ENCODE measurements around the gene RYR1.

Gene RYR1

GRCh38 chr19:38538793-38539528 lies 105.5 kb downstream of the RYR1 start:
- no peaks in the 10 kb centered on the region for H3K9me3 ChIP-seq
- H3K4me1 ChIP-seq (ENCODE audit: control insufficient read depth in 1 of 2, insufficient read depth in 1 of 2, low read depth in 1 of 2, low read length in 1 of 2) = no peaks in the 10 kb centered on the region
- peaks cover 28% of the 10 kb centered on the region for H3K27me3 ChIP-seq
- no peaks in the 10 kb centered on the region for H3K36me3 ChIP-seq
- TF ChIP-seq, protein P1, sequence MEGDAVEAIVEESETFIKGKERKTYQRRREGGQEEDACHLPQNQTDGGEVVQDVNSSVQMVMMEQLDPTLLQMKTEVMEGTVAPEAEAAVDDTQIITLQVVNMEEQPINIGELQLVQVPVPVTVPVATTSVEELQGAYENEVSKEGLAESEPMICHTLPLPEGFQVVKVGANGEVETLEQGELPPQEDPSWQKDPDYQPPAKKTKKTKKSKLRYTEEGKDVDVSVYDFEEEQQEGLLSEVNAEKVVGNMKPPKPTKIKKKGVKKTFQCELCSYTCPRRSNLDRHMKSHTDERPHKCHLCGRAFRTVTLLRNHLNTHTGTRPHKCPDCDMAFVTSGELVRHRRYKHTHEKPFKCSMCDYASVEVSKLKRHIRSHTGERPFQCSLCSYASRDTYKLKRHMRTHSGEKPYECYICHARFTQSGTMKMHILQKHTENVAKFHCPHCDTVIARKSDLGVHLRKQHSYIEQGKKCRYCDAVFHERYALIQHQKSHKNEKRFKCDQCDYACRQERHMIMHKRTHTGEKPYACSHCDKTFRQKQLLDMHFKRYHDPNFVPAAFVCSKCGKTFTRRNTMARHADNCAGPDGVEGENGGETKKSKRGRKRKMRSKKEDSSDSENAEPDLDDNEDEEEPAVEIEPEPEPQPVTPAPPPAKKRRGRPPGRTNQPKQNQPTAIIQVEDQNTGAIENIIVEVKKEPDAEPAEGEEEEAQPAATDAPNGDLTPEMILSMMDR (IDR thresholded peaks at IDR 0.05) = no peak
- H3K4me3 ChIP-seq (ENCODE audit: low read depth in 1 of 2, low read length in 1 of 2) = no peak overlapping the region
- no peak overlapping the region for H3K27ac ChIP-seq

DNA sequence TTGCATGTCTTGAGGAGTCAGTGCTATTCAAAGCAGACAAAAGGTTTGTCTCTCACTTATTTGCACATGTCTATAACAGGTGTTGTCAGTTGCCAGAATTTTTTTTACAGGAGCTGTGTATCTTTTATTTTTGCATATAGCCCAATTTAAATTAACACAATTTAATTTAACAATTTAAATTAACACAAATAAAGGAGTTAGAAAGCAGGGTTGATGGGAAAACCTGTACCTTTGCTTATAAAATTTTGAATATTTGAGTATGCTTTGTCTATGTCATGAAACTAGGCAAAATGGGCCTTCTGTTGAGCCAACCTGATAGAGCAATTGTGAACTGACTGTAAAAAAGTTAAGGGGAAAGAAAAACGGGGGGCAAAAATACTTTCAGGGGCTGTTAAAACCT lies 106.3 kb downstream of the RYR1 start:
- Histone ChIP-seq H3K27me3 (peaks cover 21% of the 10 kb centered on the region), H3K4me1 (ENCODE audit: control insufficient read depth in 1 of 2, insufficient read depth in 1 of 2, low read depth in 1 of 2, low read length in 1 of 2) (no peaks in the 10 kb centered on the region), H3K4me3 (ENCODE audit: low read depth in 1 of 2, low read length in 1 of 2) (no peak overlapping the region), H3K9me3 (no peaks in the 10 kb centered on the region), H3K36me3 (no peaks in the 10 kb centered on the region), H3K27ac (no peak overlapping the region)
- TF ChIP-seq, protein P1 (IDR thresholded peaks at IDR 0.05) = no peak

- Histone ChIP-seq H3K27ac (no peak overlapping the region), H3K4me1 (ENCODE audit: control insufficient read depth in 1 of 2, insufficient read depth in 1 of 2, low read depth in 1 of 2, low read length in 1 of 2) (no peaks in the 10 kb centered on the region), H3K27me3 (peaks cover 17% of the 10 kb centered on the region), H3K36me3 (no peaks in the 10 kb centered on the region), H3K4me3 (ENCODE audit: low read depth in 1 of 2, low read length in 1 of 2) (no peak overlapping the region), H3K9me3 (no peaks in the 10 kb centered on the region)
- TF ChIP-seq, protein P1 (IDR thresholded peaks at IDR 0.05) = no peak
These were observed 108.5 kb downstream of the RYR1 start for GRCh38 chr19:38542040-38542439.

DNA sequence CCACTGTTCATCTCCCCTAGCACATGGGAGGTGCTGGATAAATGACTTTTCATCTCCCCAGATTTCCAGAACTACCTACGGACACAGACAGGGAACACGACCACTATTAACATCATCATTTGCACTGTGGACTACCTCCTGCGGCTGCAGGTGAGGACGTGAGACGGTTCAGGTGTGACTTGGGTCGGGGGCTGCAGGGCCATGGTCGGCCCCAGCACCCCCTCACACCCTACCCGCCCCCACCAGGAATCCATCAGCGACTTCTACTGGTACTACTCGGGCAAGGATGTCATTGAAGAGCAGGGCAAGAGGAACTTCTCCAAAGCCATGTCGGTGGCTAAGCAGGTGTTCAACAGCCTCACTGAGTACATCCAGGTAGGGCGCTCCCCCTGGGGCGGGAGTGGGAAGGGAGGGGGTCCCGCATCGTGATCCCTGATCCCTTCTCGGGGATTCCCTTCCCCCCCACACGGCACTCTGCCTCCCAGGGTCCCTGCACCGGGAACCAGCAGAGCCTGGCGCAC lies 109.9 kb downstream of the RYR1 start:
- TF ChIP-seq, protein P1 (IDR thresholded peaks at IDR 0.05) = no peak
- Histone ChIP-seq H3K36me3 (no peaks in the 10 kb centered on the region), H3K4me3 (ENCODE audit: low read depth in 1 of 2, low read length in 1 of 2) (no peak overlapping the region)

DNA sequence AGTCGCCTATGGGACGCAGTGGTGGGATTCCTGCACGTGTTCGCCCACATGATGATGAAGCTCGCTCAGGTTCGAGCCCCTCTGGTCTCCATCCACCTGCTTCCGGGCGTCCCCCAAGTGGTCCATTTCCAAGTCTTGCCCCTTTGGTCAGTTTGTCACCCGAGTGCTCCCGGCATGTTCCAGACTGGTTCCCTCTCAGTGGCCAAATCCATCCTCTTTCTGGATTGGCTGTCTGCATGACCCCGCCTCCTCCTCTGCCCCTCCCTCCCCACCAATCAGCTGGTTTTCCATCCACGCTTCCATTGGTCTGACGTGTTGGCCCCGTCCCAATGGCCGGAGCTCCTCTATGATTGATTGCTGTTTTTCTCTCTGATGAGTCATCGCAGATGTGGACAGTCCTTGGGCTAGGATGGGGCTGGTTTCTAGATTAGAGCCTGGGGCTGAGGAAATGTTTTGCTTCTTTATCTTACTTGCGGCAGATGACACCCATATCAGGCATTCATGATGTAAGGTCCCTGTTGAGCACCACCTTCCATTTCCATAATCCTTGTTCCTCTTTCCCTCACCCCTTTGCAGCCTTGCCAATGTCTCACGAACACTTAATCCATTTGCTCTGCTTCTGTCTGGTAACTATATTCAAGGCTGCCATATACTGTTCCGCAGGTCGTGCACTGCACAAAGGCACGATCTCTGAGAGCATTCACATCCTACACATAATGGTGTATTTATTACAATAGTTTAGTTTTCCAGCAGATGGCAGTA lies 110.5 kb downstream of the RYR1 start:
- H3K27ac ChIP-seq = no peak overlapping the region
- no peaks in the 10 kb centered on the region for H3K36me3 ChIP-seq
- H3K27me3 ChIP-seq = peaks cover 10% of the 10 kb centered on the region
- no peak overlapping the region for H3K4me3 ChIP-seq (ENCODE audit: low read depth in 1 of 2, low read length in 1 of 2)
- no peaks in the 10 kb centered on the region for H3K4me1 ChIP-seq (ENCODE audit: control insufficient read depth in 1 of 2, insufficient read depth in 1 of 2, low read depth in 1 of 2, low read length in 1 of 2)
- TF ChIP-seq, protein P1 (IDR thresholded peaks at IDR 0.05) = no peak
- H3K9me3 ChIP-seq = no peaks in the 10 kb centered on the region

More for the DNA sequence above, 109.9 kb downstream of the RYR1 start:
- Histone ChIP-seq H3K9me3 (no peaks in the 10 kb centered on the region), H3K4me1 (ENCODE audit: control insufficient read depth in 1 of 2, insufficient read depth in 1 of 2, low read depth in 1 of 2, low read length in 1 of 2) (no peaks in the 10 kb centered on the region), H3K27me3 (peaks cover 10% of the 10 kb centered on the region), H3K27ac (no peak overlapping the region)

All from neutrophil (primary cell).